Transverse colon (tissue), 4 donors: Measurements from ENCODE around the gene SQSTM1.

Experiments
- CTCF ChIP-seq, 5 experiments: fragments of 200-600 bp in 3 of 5; fragments of 450-650 bp in 2 of 5; sonication (generic) in 3 of 5; IDR thresholded peaks; 1 replicate in 2 of 5; 2 replicates in 3 of 5; pipeline ENCODE4 v1.5.1; 2016 to 2017; ENCODE audit warnings: antibody characterized with exemption in 5 of 5, inconsistent platforms in 3 of 5, mild to moderate bottlenecking in 2 of 5, moderate library complexity in 1 of 5
- POLR2A ChIP-seq: fragments of 450-650 bp; IDR thresholded peaks from one replicate; pipeline ENCODE4 v1.6.1; 2016; ENCODE audit warnings: antibody characterized with exemption, mild to moderate bottlenecking, moderate library complexity
- POLR2AphosphoS5 ChIP-seq, 3 donors: sonication (generic); formaldehyde crosslinking; IDR thresholded peaks; one replicate each; pipeline ENCODE4 v1.6.1; 2016; ENCODE audit warnings: antibody characterized with exemption in 3 of 3

- TF ChIP-seq POLR2A: no peak
- TF ChIP-seq CTCF (IDR thresholded peaks at IDR 0.05): no peak
- no peak for TF ChIP-seq POLR2AphosphoS5 (IDR thresholded peaks at IDR 0.05)
These were observed 52.9 kb downstream of the SQSTM1 start for GRCh38 chr5:179873588-179874110.
